NCI-H1048 (cell line): ENCODE results near the gene SLC9A7.

Source experiments
- DNase-seq: peaks from one replicate; lab custom pipeline; 2025; lab: John Stamatoyannopoulos, UW

The SLC9A7 gene

DNA sequence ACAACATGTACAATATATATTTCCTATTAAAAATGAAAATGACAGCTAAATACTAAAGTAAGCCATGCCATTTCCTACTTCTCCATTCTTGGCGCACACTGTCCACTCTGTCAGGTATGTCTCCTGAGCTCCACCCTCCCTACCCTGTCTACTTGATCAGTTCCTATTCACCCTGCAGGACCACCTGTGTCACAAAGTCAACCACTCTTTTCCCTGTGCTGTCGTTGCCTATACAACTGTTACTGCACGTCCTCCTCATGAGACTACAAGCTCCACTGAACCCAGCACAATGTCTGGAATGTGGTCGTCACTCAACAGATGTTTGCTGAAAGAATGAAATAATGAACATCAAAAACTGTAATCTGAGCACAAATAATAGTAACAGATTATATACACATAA is 54.9 kb downstream of the SLC9A7 start:
- no peak for DNase-seq

DNA sequence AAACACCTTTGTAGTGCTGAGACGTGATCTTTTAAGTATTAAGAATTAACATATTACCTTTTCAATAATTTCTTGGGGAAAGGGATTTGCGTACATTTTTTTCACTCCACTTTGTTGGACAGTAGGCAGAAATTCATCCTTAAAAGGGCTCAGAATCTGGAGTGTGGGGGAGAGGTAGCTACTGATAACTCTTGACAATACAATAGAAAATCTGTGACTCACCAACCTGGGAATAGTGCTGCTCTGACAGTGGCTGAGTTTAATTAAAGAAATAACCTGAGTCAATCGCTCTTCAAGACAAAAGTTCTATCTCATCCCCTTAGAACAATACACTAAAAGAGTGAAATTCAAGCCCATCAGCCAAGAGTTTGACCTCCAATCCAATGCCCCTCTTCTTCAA is 60.2 kb downstream of the SLC9A7 start:
- DNase-seq = no peak

DNA sequence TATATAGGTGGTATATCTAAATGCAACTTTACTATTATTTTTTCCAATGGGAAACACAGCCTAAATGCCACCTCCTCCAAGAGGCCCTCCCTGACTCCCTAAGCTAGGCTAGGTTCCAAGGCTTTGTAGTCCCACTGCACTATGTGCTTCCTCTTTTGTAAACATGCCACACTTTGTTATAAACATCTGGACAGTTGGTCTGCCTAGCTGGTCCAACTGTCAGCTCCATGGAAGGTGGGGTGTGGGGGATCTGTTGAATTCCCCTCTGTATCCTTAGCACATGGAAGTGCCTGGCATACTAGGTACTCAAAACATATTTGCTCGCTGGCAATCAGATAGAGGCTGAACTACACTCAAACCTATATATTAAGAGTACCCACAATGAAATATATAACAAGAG is 63.4 kb downstream of the SLC9A7 start:
- DNase-seq = no peak

DNA sequence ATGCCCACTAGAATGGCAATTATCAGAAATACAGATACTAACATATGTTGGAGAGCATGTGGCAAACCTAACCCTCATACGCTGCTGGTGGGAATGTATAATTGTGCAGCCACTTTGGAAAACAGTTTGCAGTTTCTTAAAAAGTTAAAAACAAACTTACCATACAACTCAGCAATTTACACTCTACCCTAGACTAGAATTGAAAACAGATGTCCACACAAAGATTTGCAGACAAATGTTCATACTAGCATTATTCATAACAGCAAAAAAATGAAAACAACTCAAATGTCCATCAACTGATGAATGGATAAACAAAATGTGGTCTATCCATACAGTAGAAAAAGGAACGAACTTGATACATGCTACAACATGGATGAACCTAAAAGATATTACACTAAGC is 64.4 kb downstream of the SLC9A7 start:
- no peak for DNase-seq

DNA sequence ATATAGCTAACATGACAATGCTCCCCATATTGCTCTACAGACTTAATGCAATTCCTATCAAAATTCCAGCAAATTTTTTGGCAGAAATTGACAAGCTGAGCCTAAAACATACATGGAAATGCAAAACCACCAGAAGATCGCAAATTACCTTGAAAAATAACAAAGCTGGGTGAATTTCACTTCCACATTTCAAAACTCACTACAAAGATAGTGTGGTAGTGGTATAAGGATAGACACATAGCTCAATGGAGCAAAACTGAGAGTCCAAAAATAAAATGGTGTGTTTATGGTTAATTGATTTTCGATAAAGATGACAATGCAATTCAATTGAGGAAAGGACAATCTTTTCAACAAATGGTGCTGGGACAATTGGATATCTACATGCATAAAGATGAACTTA is 65.8 kb downstream of the SLC9A7 start:
- no peak for DNase-seq

DNA sequence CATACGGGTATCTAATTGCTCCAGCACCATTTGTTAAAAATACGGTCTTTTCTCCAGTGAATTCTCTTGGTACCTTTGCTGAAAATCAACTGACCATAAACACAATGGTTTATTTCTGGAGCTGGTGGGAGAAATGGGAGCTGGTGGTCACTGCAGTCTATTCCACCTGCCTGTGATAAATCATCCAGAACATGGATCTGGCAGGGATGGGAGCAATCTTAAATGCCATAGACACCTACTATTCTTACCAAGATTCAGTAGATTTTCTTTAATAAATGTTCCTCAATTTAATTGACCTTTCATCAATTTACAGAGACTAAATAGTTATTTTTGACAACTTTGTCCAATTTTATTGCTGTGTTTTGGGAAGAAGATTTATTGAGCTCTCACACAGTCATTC is 68.1 kb downstream of the SLC9A7 start:
- DNase-seq = no peak

DNA sequence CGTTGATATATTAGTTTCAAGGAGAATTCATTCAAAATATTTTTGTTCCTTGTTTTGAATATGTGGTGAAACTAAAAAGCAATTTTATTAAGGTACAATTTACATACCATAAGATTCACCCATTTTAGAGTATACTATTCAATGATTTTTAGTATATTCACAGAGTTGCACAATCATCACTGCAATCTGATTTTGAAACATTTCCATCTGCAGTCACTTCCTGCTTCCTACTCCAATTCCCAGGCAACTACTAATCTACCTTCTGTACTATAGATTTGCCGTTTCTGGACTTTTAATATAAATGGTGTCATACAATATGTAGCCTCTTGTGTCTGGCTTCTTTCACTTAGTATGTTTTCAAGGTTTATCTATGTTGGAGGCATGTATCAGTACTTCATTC is 71.3 kb downstream of the SLC9A7 start:
- no peak for DNase-seq

DNA sequence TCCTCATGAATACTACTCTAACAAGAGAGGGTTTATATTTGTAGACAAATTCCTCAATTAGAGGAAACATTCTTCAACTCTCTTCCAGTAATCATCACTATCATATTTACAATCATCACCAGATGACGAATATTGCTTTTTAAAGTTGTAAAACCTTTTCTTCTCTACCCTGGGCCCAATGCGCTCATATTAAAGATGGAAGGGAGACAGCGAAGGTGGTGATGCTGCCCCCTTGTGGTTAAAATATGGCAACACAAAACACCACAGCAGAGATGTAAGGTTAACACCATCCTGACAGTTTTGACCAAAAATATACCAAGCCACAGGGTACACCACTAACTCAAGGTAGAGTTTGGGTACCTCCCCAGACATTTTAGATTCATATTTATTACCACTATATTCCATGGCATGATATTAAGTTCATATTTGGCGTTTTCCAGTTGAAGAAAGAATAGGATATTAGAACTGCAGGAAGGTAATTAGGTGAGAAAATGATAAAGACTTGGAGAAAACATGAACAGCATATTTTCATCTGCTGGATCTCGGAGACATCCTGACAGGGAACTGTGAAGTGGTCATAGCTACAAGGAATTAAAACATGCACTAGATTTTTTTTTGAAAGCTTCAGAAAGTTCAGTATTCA is 72.8 kb downstream of the SLC9A7 start:
- no peak for DNase-seq

DNA sequence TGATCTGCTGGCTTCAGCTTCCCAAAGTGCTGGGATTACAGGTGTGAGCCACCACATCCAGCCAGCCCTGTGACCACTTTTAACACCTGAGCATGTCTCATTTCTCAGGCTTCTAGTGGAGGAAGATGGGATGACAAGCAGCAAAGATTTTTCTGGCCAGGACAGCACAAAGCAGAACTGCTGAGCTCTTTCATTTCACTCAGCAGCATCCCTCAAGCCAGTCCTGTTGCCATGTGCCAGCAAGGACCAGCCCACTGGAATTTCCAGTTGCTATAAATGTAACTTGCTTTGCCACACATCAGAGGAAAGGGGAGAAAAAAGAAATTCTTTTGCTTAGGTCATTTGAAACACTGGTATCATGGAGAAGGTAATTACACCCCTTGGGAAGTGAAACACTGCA is 75.9 kb downstream of the SLC9A7 start:
- no peak for DNase-seq

DNA sequence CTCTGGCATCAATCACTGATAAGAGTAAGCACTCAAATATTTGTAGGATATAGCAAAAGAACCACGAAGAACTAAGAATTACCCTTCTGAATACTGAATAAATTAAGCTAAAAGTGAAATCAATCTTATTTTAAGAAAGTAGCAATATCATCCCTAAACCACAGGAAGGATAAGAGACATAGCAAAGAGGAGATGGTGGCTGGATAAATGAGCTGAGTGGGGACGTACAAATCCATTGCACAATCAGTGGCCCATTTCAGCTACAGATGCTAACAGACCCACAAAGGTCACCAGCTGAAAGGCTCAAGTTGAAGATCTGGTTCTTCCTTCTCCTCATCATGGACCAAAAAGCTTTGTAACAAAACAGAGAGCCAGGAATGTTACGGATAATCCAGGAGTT is 77.1 kb downstream of the SLC9A7 start:
- no peak for DNase-seq

DNA sequence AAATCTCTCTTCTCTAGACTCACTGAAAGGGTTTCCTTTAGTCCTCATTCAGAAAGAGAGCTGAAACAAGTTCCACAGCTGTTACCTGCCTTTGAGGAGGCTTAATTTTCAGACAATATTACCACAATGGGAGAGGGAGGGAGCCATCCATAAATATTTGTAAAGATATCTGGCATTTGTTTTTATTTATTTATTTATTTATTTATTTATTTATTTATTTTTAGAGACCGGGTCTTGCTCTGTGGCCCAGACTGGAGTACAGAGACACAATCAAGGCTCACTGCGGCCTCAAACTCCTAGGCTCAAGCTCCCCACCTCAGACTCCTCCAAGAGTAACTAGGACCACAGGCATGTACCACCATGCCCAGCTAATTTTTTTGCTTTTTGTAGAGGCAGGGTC is 80.7 kb downstream of the SLC9A7 start:
- DNase-seq = no peak

DNA sequence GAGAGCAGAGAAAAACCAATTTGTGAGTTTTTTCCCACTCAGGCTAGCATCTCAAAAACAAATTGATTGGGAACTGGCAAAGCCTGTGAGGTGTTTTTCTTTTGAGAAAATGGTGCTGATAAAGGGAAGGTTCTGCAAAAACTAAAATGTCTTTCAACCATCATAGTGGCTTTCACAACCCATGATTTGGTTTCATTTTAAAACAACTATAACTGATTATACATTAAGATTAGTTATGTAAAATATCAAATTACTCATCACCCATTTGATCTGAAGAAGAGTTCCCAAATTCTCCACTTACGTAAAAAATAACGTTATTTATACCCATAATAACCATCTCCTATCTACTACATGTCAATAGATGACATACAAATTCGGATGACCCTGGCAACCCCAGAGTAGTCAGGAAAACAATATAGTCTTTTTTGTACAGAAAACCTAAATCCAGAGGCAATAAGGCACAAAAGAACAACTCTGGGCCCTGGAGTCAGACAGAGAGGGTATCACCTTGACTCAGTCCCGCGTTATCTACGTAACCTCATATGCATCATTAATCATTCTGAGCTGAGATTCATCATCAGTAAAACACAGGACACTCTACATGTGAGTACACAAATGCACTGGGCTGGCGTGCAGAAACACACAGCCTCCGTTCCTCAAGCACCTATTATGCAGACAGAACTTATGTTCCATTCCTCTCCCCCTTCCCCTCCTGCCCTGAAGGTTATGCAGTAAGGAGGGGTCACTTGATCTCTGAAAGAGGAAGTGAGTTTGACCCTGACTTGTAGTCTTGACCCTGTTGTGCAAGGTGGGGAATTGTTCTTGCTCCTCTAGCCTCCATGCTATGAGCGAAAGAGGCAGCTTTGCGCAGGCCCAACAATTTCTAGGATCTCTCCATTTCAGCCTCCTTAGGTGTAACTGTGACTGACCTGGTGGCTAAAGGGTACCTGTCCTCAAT is 82.2 kb downstream of the SLC9A7 start:
- no peak for DNase-seq

DNA sequence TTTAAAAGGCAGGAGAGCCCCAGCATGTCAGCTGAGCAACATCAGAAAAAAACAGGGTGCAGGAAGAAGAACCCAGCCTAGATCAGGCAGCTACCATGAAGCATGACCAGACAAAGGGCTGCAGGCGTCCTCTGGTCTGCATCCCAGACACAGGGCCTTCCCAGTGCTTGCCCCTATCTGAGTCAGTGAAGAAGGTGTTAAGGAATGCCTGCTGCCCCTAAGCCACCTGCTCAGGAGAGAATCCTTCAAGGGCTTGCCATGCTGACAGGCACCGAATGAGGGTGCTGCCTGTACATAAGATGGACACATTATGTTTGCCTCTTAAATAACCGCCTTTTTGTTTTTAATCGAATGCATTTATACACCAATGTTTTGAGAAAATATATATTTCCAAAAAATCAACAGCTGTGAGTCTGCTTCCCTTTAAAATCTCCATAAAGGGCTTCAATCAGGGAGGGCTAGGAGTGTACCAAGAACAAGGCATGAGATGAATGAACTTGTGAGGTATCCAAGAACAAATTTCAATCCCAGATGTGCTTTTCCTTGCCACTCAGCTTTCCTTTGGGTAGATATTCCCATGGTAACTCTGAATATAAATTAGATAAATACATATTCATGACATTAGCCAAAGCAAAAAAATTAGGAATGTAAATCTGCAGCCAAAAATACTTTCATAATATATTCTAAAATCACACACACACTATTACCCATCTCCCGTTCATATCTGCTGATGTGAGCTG is 85.1 kb downstream of the SLC9A7 start:
- no peak for DNase-seq

DNA sequence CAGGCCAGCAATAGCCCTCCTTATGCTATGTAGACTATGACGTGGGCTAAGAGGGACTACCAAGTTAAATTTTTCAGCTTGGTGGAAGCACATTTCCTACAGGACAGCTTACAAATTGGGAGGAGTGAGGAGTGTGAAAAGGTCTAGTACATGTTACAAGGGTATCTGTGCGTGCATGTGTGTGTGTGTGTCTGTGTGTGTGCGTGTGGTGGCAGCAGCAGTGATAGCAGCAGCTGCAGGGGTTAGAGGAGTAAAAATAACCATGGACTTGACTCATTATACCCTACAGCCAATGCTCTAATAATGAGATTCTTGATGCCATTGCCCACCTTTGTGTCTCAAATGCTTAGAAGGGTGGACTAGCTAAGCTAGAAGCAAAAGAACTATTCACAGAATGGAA is 88.6 kb downstream of the SLC9A7 start:
- DNase-seq = no peak

DNA sequence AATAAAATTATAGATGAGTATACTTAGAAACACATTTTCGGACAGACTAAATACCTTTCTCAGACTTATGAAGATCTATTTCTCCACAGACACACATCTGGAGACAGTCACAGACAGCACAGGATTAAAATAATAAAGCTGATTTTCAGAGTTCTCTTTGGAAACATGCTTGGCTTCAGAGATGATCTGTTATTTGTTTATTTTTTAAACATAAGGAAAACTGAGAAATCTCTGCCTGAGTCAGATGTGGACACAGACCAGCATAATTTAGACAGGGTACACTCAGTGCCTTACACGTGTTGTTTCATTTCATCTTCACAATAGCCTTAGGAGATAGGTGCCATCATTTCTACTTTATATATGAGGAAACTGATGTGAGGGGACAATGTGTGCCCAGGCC is 92.1 kb downstream of the SLC9A7 start:
- DNase-seq = no peak

DNA sequence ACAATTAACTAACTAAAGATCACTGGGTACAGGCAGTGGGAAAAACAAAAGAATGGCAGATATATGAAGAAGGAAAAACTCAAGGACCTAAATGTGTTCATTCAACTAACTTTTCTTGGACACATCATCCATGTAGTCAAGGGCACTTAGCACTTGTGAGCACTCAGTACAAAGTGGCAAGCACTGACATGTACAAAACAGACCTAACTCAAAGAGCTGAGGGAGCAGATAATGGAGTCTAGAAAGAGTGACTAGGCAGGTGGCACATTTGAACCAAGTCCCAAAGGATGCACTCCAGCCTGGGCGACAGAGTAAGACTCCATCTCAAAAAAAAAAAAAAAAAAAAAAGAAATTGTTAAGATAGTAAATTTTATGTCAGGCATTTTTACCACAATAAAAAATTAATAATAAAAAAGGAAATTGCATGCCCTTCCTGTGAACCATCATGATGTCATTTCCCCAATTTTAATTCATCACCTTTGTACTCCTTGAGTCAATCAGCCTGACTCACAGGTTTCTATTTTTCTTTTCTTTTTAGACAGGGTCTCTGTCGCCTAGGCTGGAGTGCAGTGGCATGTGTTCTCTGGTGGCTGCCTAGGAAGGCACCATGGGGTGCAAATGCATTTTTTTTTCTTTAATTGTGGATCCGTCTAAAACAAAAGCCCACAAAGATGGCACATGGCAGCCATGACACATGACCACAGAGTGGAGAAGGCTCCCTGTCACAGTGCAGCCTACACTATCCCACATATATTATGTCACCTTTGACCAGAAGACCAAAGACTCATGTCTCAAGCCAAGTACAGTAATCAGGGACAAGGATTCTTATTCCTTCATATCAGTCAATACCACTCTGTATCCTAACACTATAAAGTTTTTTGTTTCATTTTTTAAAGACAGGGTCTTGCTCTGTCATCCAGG is 93.4 kb downstream of the SLC9A7 start:
- DNase-seq = no peak

DNA sequence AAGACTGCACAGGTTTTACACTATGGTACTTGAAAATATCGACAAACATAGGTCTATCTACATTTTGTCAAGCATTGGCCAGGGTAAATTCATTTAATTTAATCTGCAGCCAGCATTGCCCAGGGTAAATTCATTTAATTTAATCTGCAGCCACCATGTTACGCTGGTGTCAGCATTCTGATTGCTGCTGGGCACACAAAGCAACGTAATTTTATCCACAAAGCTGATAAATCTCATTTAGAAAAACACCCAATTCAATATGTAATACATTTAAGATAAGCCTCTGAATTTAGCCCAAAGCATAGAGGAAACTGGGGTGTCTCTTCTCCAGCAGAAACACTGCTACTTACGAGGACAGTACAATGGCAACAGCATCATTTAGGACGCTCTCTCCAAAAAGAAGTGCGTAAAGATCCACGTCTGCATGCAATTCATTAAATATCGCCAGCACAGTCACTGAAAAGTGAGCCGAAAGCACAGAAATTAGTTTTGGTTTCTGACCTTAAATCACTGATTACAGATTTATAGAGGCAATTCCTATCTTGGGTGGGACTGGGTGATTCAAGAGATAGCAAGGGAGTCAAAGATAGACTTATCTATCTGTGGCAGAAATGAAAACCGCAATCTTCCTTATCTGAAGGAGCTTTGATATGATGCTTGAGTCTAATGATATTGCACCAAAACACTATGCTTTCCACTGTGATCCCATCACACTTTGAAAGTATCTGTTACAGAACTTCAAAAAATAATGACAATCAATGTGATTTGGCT is 96.5 kb downstream of the SLC9A7 start:
- DNase-seq = no peak

DNA sequence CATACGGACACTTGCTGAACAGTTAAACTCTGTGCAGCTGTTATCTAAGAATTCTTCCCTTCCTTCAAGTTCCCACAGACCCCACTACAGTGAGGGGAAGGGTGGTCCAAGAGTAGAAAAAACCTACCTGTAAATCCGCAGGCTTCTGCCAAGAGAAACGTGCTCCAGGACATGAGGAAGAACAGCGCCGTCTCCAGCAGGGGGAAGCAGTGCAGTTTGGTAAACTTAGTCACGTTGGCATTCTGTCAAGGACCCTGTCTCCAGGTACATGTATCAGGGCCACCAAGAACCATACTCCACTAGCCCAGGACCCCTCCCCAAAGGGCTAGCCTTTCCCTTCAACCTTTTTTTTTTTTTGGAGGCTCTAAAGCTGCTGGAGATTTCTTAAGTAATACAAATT is 105.4 kb downstream of the SLC9A7 start:
- DNase-seq = no peak

DNA sequence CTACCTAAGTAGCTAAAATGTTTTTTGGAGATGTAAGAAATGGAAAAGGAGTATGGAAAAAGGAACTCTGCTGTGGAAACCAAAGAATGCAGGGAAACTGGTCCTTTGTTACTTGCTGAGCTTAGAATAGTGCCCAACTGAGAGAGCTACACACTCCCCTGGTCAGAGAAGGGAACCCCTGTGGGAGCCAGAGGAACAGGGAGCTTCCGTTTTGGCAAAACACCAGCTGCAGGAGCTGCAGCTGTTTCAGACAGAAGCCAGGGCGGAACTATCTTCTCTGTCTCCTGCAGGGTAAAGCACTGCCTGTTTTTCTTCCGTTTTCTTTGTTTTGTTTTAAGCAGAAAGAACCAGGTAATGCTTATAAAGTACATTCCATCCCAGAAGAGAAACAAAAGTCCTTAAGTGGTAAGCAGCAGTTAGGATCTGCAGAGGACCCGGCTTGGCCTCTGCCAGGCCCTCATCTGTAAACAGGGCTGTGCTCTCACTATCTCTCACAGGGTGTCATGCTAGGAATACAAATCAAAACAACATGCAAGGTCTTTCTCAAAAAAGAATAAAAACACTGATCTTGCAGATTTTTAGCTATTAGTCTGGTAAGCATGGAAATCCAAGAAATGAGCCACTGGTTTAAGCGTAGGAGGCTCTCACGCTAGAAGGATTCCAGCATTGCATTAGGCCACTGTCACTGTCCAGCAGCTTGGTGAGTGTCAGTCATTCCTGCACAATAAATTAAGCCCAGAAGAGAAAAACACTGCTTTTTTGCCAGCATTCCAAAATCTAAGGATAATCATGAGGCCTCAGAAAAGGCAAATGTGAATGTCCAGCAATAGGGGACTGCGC is 109.3 kb downstream of the SLC9A7 start:
- no peak for DNase-seq

DNA sequence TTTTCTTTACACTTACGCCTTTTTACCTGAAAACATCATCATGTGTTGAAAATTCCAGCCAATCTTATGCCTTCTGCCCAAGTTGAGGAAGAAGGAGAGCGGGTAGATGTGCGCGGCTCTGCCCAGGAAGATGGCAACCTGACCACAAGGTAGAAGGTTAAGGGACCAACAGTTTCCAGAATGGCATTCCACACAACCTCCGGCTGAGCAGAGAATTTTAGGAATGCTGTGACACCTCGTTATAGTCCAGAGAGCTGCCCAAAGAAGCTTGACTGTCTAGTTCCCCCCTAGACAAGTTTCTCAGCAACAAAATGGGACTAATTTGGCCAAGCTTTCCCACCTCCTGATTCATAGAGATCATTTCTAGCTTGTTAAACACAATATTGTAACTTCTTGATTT is 110.3 kb downstream of the SLC9A7 start:
- DNase-seq = no peak
